ENCODE results near the gene INTS7.

DNA sequence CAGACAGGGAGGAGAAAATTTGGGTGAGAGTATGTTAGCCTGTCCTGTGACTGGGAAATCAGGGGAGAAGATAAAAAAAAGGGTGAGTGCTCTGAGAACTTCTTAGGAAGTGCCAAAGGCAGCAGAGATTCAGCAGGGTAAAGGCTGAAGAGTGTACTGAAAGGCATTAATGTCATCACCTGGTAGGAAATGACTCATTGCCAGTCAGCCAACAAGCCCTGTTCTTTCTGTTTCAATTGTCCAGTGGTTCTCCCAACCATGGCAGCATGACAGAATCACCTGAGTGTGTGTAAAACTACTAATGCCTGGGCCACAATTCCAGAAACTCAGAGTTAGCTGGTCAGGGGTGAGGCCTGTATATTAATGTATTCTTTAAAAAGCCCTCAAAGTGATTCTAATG, 83.5 kb downstream of the INTS7 start:
- no peak for TF ChIP-seq EZH2 (IDR thresholded peaks at IDR 0.05)
- TF ChIP-seq POLR2AphosphoS5 (IDR thresholded peaks at IDR 0.05; ENCODE audit: borderline replicate concordance, low read depth, low read length): no peak
